Upper lobe of right lung (tissue), 1 donor: ENCODE data around the gene B4GALT4. TPM values are rescaled to one million over a fixed set of nuclear protein-coding genes. Genes with fewer than 3 reads are reported as not detected.
"Not testable (repeated sequence)": the region's sequence is repeated elsewhere in the genome, so short reads cannot be mapped to it uniquely, and the experiment has no call there.

Experiments
- ATAC-seq: fragments of 200-7000 bp; cut with Tn5 transposase; one replicate; pipeline ENCODE4 v1.9.1; 2020; ENCODE audit warnings: mild to moderate bottlenecking, moderate library complexity
- DNase-seq: peaks from one replicate; pipeline ENCODE4 v3.0.0-alpha.2; 2020
- H3K27ac ChIP-seq: fragments of 200-600 bp; one replicate; pipeline ENCODE4 v1.8.0; 2022
- H3K27me3 ChIP-seq: fragments of 200-600 bp; one replicate; pipeline ENCODE4 v1.8.0; 2022; ENCODE audit warnings: mild to moderate bottlenecking
- H3K36me3 ChIP-seq: fragments of 200-600 bp; one replicate; pipeline ENCODE4 v1.8.0; 2022
- H3K4me1 ChIP-seq: fragments of 200-600 bp; one replicate; pipeline ENCODE4 v1.8.0; 2022
- H3K4me3 ChIP-seq: fragments of 200-600 bp; one replicate; pipeline ENCODE4 v1.8.0; 2022; ENCODE audit warnings: mild to moderate bottlenecking
- H3K9me3 ChIP-seq: fragments of 200-600 bp; one replicate; pipeline ENCODE4 v1.8.0; 2022
- intact Hi-C: fragments of 100-400 bp; cut with DNase I; formaldehyde crosslinking; loops from one replicate; pipeline ENCODE4 v1.11.0; 2022
- total RNA-seq: library from RNA; stranded (reverse); fragmentation: NEBNext Ultra II Directional; extraction: Animal tissue kit (Norgen Biotek cat#: 25700); gene quantifications from one replicate; pipeline ENCODE4 v1.2.1, GENCODE V29; 2021
- TF ChIP-seq, protein P1 (sequence below): fragments of 200-600 bp; IDR thresholded peaks from one replicate; pipeline ENCODE4 v1.8.0; 2022; ENCODE audit warnings: antibody characterized with exemption
- donor health status: DM: no; HTN: yes; CAD: no; lungs with severe emphysema.

Gene B4GALT4
- total RNA-seq, 1 donor from 2014 or later = 15.8 TPM

DNA sequence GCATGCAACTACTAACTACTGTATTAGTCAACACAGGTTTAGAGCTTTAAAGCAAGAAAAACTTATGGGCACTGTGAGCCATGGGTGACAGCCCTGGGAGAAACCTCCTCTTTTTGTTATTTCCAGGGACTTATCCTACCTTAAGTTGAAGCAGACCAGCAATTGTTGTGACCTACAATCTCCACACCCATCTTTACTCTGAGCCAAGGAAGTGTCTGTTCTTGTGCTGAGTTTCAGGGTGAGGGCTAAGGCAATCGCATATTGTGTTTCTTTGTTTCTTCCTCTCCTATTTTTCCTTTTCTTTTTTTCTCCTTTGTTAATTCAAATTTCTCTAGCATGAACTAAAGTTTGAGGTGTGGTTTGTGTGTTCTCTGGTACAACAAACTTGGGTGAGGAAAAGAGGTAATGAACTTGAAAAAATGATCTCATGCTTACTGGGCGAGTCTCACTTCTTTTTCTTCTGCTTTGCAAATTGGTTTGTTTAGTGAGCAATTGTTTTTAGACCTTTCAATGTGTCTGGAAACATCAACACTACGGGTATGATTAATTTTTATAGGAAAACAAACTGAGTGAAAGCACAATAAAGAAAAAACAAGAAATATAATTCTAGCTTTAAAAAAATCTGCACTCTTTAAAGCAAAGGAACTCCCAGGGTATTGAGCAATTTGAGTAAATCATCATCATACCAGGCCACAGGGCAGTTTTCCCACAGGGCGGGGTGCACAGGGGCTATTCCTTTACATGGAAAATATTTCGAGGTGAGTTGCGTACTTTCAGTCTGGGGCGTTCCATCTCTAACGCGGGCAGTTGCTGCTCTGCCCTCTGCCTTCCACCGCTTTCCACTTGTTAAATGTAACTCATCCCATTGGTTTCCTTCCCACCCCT, 64.6 kb downstream of the B4GALT4 start:
- no peak for ATAC-seq
- DNase-seq = no peak

DNA sequence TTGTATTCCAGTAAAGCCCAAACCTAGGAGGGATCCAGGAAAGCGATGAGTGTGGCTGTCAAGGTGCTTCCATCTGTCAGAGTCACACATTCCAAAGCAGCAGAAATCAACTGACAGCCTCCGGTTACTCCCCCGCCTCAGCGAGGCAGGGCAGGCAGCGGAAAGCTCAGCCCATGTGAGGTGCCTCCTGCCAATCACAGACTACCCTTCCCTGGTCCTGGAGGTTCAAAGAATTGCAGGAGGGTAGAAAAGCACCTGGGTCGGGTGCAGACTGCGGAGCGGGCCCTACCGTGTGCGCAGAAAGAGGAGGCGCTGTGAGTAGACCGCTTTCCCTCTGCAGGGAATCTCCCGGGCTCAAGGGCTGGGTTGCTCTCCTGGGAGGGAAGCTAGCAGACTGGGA, 67.4 kb downstream of the B4GALT4 start, which contains the start of gene UPK1B:
TSS of gene UPK1B (plus strand) at position 274 of the 400 bp plus-strand sequence. CDS start 13,144 bp downstream, outside the sequence.
- H3K27me3 ChIP-seq = no peaks in the 10 kb centered on the region
- ATAC-seq = peak; percentile 23
- DNase-seq = no peak
- H3K4me1 ChIP-seq = no peaks in the 10 kb centered on the region
- TF ChIP-seq, protein P1, sequence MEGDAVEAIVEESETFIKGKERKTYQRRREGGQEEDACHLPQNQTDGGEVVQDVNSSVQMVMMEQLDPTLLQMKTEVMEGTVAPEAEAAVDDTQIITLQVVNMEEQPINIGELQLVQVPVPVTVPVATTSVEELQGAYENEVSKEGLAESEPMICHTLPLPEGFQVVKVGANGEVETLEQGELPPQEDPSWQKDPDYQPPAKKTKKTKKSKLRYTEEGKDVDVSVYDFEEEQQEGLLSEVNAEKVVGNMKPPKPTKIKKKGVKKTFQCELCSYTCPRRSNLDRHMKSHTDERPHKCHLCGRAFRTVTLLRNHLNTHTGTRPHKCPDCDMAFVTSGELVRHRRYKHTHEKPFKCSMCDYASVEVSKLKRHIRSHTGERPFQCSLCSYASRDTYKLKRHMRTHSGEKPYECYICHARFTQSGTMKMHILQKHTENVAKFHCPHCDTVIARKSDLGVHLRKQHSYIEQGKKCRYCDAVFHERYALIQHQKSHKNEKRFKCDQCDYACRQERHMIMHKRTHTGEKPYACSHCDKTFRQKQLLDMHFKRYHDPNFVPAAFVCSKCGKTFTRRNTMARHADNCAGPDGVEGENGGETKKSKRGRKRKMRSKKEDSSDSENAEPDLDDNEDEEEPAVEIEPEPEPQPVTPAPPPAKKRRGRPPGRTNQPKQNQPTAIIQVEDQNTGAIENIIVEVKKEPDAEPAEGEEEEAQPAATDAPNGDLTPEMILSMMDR = no peak
- no peaks in the 10 kb centered on the region for H3K9me3 ChIP-seq
- H3K4me3 ChIP-seq = no peak within 1 kb of the TSS
- no peaks in the 10 kb centered on the region for H3K36me3 ChIP-seq
- no peak within 1 kb of the TSS for H3K27ac ChIP-seq
- intact Hi-C loops = no loop called here

More for the DNA sequence above, 64.6 kb downstream of the B4GALT4 start:
- Histone ChIP-seq H3K4me3 (no peak overlapping the region), H3K4me1 (no peaks in the 10 kb centered on the region), H3K27ac (no peak overlapping the region), H3K36me3 (no peaks in the 10 kb centered on the region), H3K27me3 (no peaks in the 10 kb centered on the region), H3K9me3 (no peaks in the 10 kb centered on the region)
- intact Hi-C loops = no loop called here
- TF ChIP-seq, protein P1 = no peak

DNA sequence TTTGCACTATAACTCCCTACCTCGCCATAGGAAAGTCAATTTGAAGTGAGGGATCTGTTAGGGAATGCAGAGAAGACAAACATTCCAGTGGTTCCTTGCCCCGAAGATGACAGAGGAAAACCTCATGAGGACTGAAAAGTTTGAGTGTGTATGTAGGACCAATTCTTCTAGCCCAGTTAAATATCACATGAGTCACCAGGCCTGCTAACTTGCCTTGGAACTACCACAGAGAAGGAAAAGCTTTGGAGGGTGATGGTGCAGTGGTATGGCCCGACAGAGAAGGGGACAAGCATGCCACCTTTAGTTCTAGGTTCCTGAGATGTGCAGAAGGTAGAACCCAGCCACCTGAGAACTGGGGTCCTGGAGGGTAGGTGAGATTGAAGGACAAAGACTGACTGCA, 69.9 kb downstream of the B4GALT4 start:
- ATAC-seq (no peak), DNase-seq (no peak)
- no peaks in the 10 kb centered on the region for H3K4me1 ChIP-seq
- intact Hi-C loops = no loop called here
- no peaks in the 10 kb centered on the region for H3K36me3 ChIP-seq
- no peaks in the 10 kb centered on the region for H3K27me3 ChIP-seq
- TF ChIP-seq, protein P1 = no peak
- no peaks in the 10 kb centered on the region for H3K9me3 ChIP-seq
- no peak overlapping the region for H3K27ac ChIP-seq
- no peak overlapping the region for H3K4me3 ChIP-seq

DNA sequence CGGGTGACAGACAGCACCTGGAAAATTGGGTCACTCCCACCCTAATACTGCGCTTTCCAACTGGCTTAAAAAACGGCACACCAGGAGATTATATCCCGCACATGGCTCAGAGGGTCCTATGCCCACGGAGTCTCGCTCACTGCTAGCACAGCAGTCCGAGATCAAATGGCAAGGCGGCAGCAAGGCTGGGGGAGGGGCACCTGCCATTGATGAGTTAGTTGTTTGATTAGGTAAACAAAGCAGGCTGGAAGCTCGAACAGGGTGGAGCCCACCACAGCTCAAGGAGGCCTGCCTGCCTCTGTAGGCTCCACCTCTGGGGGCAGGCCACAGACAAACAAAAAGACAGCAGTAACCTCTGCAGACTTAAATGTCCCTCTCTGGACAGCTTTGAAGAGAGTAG, 75.9 kb downstream of the B4GALT4 start:
- intact Hi-C loops, H3K27ac ChIP-seq: not testable (repeated sequence)

More for the DNA sequence above, 75.9 kb downstream of the B4GALT4 start:
- not testable (repeated sequence) for H3K27me3 ChIP-seq, H3K4me1 ChIP-seq, H3K9me3 ChIP-seq, ATAC-seq, H3K4me3 ChIP-seq, H3K36me3 ChIP-seq, DNase-seq

Other genes starting within 250 kb of the B4GALT4 start
- gene IGSF11, start 206.0 kb downstream of the B4GALT4 start, total RNA-seq = 0.46 TPM
- gene TEX55, start 94.7 kb downstream of the B4GALT4 start, total RNA-seq = not detected
- 5.4 TPM for gene UPK1B, start 67.3 kb downstream of the B4GALT4 start, total RNA-seq
- 117 TPM for gene ARHGAP31, start 53.5 kb upstream of the B4GALT4 start, total RNA-seq
- 48.2 TPM for gene TMEM39A, start 222.7 kb upstream of the B4GALT4 start, total RNA-seq
- gene POGLUT1, start 228.1 kb upstream of the B4GALT4 start, total RNA-seq = 16.7 TPM